ENCODE measurements around the gene RNF167.
A peak's percentile ranks its signal among the peaks of the same experiment; 100 is the strongest.

The RNF167 gene

GRCh38 chr17:4898927-4899326 lies 41.1 kb upstream of the RNF167 start:
- no peak for TF ChIP-seq CTCF (conservative IDR thresholded peaks at IDR 0.05; ENCODE audit: control insufficient read depth, insufficient read depth, low read depth, low read length)
- H3K4me3 ChIP-seq (ENCODE audit: control insufficient read depth, low read depth, low read length) = peak overlapping the region; percentile 51
- DNase-seq (ENCODE audit: low read depth) = no peak

- no peak for TF ChIP-seq CTCF (conservative IDR thresholded peaks at IDR 0.05; ENCODE audit: control insufficient read depth, insufficient read depth, low read depth, low read length)
Observed at GRCh38 chr17:4899341-4900230, 40.5 kb upstream of the RNF167 start, which contains the start of gene C17orf107. Gene C17orf107, plus strand, starts transcription at chr17:4899536. Its CDS starts 227 bp downstream, at chr17:4899763.

DNA sequence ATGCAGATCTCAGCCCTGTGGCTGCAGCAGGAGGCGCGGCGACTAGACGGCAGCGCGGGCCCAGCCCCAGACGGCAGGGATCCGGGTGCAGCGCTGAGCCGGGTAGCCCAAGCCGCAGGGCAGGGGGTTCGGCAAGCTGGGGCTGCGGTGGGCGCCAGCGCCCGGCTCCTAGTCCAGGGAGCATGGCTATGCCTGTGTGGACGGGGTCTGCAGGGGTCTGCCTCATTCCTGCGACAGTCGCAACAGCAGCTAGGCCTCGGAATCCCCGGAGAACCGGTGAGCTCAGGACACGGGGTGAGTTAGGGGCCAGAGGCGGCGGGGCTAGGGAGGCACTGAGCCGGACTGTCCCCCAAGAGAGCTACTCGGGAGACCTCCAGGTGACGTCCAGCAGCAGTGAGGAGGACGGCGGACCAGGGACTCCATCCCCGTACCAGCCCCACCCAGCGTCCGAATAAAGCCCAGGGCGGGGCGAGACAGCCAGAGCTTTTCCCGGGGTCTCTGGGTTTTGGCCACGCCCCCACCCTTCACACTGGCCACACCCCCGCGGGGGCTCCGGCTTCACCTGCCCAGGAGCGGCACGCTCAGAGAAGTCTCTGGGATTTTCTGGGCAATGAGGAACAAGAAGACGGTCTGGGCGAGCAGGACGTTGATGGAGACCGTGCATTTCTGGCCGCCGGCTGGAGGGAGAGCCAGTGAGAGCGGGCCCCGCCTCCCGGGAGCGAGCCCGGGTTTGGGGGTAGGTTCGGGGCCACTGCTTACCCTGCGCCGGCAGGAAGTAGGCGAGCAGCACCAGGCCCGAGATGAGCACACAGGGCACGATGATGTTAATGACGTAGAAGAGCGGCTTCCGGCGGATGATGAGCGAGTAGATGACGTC lies 39.6 kb upstream of the RNF167 start:
- no peak for DNase-seq (ENCODE audit: low read depth)
- TF ChIP-seq CTCF (conservative IDR thresholded peaks at IDR 0.05; ENCODE audit: control insufficient read depth, insufficient read depth, low read depth, low read length) = no peak
- no peak overlapping the region for H3K4me3 ChIP-seq (ENCODE audit: control insufficient read depth, low read depth, low read length)

More at GRCh38 chr17:4899341-4900230, 40.5 kb upstream of the RNF167 start, which contains the start of gene C17orf107:
- peak; percentile 93 for DNase-seq (ENCODE audit: low read depth)
- H3K4me3 ChIP-seq (ENCODE audit: control insufficient read depth, low read depth, low read length) = peak within 1 kb of the TSS; percentile 51

GRCh38 chr17:4901108-4901647 lies 38.9 kb upstream of the RNF167 start:
- DNase-seq (ENCODE audit: low read depth) = no peak
- TF ChIP-seq CTCF (conservative IDR thresholded peaks at IDR 0.05; ENCODE audit: control insufficient read depth, insufficient read depth, low read depth, low read length) = no peak
- no peak overlapping the region for H3K4me3 ChIP-seq (ENCODE audit: control insufficient read depth, low read depth, low read length)

DNA sequence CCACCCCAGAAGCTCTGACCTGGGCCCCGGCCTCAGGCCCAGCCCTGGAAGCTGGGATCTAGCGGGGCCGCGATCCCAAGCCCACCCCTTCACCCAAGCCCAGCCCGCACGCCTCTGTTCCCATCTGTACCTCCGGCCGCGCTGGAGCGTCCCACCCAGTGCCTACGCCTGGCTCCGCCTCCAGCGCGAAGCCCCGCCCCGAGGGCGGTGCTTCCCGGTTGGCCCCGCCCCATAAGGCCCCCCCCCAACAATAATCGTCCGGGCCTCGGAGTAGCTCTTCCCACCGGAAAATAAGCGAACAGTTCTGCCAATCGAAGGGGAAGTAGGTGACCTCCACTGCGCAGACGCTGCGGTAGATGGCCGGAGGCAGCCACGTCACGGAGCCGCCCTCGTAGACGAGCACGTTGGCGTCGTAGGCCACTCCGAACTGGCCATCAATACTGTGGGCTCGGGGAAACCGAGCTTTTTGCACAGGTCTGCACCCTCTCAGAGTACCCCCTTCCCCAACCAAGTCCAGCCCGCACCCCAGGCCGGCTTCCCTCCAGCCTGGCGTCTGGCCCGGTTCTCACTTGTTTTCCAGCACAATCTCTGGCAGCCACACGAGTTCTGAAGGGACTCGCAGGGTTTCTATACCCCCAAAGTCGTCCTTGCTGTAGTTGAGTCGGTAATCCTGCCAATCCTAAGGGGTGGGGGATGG lies 38.3 kb upstream of the RNF167 start:
- no peak for TF ChIP-seq CTCF (conservative IDR thresholded peaks at IDR 0.05; ENCODE audit: control insufficient read depth, insufficient read depth, low read depth, low read length)
- DNase-seq (ENCODE audit: low read depth) = no peak
- no peak overlapping the region for H3K4me3 ChIP-seq (ENCODE audit: control insufficient read depth, low read depth, low read length)

GRCh38 chr17:4902540-4902939 lies 37.5 kb upstream of the RNF167 start:
- no peak for DNase-seq (ENCODE audit: low read depth)
- TF ChIP-seq CTCF (conservative IDR thresholded peaks at IDR 0.05; ENCODE audit: control insufficient read depth, insufficient read depth, low read depth, low read length) = no peak
- H3K4me3 ChIP-seq (ENCODE audit: control insufficient read depth, low read depth, low read length) = no peak overlapping the region
